Measurements from ENCODE around the gene PRLR.

PRLR gene

DNA sequence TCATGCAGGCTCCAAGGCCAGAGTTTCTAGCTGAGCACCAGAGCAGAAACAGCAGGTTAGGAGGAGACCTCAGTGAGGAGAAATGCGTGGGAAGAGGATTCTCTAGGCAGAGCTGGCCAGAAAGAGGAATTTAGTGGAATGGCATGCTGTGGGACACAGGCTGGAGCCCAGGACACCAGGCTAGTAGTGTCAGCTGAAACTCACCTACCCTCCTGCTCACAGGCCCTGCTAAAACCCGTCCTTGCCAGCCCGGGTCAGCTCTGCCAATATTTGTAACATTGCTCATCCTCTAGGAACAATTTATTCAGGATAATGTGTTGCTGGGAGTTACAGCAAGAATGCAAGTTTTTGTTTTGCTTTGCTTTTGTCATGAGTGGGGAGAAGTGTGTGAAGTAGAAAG is 142.3 kb downstream of the PRLR start:
- no peak for TF ChIP-seq GATA3 (IDR thresholded peaks at IDR 0.05; ENCODE audit: low read depth, low read length)
- no peak for TF ChIP-seq GATA2 (IDR thresholded peaks at IDR 0.05; ENCODE audit: low read depth, low read length)

DNA sequence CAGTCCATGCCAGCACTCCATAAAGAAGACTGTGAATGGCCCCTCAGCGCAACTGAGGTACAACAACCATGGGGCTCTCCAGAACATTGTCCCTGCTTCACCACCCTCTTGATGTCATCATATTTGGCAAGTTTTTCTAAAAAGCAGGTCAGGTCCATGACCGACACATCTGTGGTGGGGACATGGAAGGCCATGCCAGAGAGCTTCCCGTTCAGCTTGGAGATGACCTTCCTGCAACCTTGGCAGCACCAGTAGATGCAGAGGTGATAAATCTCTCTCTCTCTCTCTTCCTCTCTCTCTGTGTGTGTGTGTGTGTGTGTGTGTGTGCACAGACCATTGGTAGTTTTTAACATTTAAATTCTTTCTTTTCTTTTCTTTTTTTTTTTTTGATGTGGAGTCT is 147.1 kb downstream of the PRLR start:
- TF ChIP-seq GATA2 (IDR thresholded peaks at IDR 0.05; ENCODE audit: low read depth, low read length) (no peak), GATA3 (IDR thresholded peaks at IDR 0.05; ENCODE audit: low read depth, low read length) (no peak)

DNA sequence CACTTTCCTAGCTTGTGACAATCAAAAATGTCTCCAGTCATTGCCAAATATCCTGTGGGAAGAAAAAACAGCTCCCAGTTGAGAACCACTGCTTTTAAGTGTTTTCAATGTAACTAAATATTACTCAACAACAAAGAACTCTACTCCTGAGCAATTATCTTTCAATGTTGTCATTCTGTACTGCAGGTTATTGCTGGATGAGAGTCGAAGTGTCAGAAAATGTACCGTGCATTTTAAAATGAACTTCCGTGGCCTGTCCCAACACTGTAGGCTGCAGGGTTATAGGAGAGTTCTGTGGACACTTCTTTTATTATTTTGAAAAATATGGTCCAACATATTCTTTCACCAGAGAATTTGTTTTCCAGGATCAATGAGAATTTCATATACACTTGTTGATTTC is 147.8 kb downstream of the PRLR start:
- TF ChIP-seq GATA3 (IDR thresholded peaks at IDR 0.05; ENCODE audit: low read depth, low read length) = no peak
- no peak for TF ChIP-seq GATA2 (IDR thresholded peaks at IDR 0.05; ENCODE audit: low read depth, low read length)

DNA sequence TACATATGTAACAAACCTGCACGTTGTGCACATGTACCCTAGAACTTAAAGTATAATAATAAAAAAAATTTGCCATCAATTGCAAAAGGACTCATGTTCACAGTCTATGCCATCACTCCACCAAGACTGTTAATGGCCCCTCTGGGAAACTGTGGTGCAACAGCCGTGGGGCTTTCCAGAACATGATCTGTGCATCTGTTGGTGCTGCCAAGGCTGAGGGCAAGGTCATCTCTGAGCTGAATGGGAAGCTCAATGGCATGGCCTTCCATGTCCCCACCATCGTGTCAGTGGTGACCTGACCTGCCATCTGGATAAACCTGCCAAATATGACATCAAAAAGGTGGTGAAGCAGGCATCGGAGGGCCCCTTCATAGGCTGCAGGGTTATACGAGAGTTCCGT is 149.2 kb downstream of the PRLR start:
- TF ChIP-seq GATA2 (IDR thresholded peaks at IDR 0.05; ENCODE audit: low read depth, low read length) (no peak), GATA3 (IDR thresholded peaks at IDR 0.05; ENCODE audit: low read depth, low read length) (no peak)

DNA sequence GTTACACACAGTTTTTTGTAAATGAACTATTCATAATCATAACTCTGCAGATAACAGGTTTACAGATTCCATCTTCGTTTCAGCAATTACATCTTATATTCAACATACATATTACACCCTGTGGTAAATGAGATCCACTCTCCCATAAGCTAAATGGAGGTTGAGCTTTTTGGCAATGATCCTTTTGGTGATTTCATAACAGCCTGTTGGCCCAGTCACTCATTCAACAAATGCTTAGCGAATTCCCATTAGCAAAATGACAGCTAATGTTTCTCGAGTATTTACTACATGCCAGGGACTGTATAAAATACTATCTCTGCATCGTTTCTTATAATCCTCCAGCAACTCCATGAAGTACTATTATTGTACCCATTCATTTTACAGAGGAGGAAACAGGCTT is 157.1 kb downstream of the PRLR start:
- TF ChIP-seq GATA2 (IDR thresholded peaks at IDR 0.05; ENCODE audit: low read depth, low read length) = no peak
- no peak for TF ChIP-seq GATA3 (IDR thresholded peaks at IDR 0.05; ENCODE audit: low read depth, low read length)

DNA sequence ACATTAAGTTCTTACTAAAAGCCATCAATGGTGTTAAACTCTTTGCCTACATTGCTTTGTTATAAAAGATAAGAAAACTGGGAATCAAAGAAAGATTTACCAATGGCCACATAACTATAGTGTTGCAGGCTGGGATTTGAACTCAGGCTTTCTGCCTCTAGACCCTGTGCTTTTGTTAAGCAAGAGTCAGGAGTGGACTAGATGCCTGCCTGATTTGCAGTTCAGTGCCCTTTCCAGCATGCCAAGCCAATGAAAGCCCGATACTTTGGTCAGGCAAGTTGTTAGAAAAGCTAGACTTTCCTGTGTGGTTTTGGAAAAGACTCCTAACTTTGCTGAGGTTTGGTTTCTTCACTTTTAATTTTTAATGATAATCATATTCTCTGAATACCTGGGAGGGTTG is 161.1 kb downstream of the PRLR start:
- TF ChIP-seq GATA2 (IDR thresholded peaks at IDR 0.05; ENCODE audit: low read depth, low read length) (no peak), GATA3 (IDR thresholded peaks at IDR 0.05; ENCODE audit: low read depth, low read length) (no peak)

DNA sequence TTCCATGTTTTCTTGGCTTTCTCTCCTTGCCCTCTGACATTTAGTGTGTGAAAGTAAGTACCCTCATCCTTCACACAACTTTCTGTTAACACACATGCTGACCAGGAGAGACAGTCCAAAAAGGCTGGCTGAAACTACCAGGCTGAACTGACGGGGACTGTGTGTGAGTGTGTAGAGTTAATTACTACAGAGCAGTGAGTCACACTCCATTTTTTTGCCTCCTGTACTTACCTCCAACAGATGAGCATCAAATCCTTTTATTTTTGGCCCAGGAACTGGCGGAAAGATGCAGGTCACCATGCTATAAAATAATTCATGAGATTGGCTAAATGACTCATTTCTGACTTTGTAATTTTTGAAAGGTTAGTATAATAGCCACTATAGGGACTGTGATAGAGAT is 162.3 kb downstream of the PRLR start:
- TF ChIP-seq GATA2 (IDR thresholded peaks at IDR 0.05; ENCODE audit: low read depth, low read length) = no peak
- TF ChIP-seq GATA3 (IDR thresholded peaks at IDR 0.05; ENCODE audit: low read depth, low read length) = no peak

DNA sequence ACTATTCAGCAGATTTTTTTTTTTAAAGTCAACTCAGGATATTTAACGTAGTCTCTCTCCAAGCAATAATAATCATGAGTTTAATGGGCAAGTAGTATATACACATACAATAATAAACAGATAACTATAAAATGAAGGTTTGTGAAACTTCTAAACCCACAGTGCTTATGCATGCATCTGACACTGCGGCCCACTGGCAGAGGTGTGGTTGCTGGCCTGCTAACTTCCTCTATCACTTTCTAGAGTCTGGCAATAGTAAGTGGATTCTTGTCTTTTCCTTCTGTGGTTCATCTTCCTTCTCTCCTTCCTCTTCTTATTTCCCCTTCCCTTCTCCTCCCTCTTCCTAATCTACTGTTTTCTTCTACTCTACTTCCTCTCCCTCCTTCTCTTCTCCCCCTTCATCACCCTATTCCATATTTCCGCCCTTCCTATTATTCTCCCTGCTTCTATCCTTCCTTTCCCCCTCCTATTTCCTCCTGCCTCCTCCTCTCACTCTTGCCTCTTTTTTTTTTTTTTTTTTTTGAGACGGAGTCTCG is 164.0 kb downstream of the PRLR start:
- TF ChIP-seq GATA2 (IDR thresholded peaks at IDR 0.05; ENCODE audit: low read depth, low read length) (no peak), GATA3 (IDR thresholded peaks at IDR 0.05; ENCODE audit: low read depth, low read length) (no peak)

DNA sequence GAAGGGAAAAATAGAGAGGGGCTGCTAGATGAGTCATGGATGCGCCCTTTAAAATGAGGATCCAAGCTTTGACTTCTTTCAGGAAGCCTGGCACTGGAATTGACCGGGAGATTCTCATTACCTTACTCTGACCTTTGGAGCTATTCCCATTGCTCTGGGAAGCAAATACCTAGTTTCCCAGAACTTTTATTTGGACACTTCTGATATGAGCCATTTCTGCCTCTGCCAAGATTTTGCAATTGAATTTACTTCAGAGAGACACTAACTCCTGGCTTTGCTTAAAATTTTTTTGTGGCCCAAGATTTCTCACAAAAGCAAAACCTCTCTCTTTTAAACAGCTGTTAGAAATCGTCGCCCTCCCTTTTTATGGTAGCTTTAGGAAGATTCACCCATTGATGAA is 166.9 kb downstream of the PRLR start:
- no peak for TF ChIP-seq GATA3 (IDR thresholded peaks at IDR 0.05; ENCODE audit: low read depth, low read length)

DNA sequence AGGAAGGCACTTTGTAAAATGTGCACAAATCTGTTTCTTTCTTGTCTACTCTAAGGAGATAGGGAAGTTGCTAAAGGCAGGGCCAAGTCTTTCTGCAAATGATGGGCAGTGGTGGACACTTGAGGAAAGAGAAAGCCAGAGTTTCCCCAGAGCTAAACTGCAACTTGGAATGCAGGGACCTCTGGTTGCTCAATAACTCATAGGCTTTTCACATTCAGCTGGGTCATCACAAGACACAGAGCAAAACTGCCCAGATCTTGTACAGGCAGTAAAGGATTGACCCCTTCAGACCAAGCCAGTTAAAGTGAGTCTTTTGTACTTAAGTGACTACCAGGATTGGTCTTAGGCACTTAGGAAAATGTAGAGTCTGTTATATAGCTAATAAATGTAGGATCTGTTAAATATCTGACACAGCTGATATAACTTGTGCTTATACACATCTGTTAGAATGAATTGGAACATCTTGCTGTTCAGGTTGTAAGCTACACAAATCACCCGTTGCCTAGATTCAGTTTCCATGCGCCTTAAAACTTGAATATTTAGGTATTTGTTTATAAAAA is 169.0 kb downstream of the PRLR start:
- TF ChIP-seq GATA3 (IDR thresholded peaks at IDR 0.05; ENCODE audit: low read depth, low read length) (no peak), GATA2 (IDR thresholded peaks at IDR 0.05; ENCODE audit: low read depth, low read length) (no peak)

DNA sequence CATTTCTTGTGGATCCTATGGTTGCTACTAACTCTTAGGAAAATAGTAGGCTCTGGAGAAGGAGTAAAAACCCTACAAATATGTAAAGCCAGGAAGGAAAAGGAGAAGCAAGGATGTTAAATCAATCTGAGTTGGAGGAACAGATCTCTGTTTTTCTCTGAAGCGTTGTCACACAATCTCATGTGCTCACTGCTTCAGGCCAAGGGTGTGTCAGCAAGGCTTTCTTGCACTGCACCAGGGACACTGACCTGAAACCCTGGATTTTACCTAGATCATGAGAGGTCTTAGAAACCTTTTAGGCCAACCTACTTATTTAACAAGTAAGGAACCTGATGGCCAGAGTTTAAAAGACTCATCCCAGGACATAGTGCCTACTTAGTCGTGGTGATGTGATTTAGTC is 170.1 kb downstream of the PRLR start:
- TF ChIP-seq GATA3 (IDR thresholded peaks at IDR 0.05; ENCODE audit: low read depth, low read length) (no peak), GATA2 (IDR thresholded peaks at IDR 0.05; ENCODE audit: low read depth, low read length) (no peak)

DNA sequence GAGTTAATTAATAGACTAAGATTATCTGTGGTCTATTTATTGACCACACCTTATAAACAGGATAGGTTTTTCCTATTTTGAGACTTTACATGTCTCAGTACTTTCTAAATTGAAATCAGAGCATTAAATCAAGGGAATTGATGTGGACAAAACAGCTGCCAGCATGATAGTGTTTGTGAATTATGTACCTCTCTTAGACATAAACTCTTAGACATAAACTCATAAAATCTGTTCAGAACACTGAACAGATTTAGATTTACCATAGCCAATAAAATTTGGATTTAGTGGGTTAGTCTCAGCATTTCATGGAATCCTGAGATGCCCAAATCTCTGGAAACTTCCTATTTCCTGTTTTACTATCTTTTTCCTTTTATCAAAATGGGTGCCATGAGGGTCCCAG is 171.0 kb downstream of the PRLR start:
- TF ChIP-seq GATA3 (IDR thresholded peaks at IDR 0.05; ENCODE audit: low read depth, low read length) (no peak), GATA2 (IDR thresholded peaks at IDR 0.05; ENCODE audit: low read depth, low read length) (no peak)

DNA sequence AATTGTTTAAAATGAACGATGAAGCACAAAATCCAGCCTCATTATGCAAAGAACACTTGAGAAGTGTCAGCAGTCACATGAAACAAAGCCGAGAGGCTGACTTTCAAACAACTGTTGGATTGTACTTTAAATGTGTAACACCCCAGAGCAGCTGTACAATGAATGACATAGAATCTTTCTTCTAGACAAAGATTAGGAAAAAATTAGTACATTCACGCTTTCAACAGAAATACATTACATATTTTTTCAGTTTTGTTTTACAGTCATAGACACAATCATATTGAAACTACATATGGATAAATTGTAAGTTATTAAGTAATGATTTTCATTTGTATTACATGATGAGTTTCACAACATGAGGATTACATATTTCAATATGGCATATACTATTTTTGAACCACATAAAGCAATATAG is 171.9 kb downstream of the PRLR start:
- TF ChIP-seq GATA3 (IDR thresholded peaks at IDR 0.05; ENCODE audit: low read depth, low read length) (no peak), GATA2 (IDR thresholded peaks at IDR 0.05; ENCODE audit: low read depth, low read length) (no peak)

DNA sequence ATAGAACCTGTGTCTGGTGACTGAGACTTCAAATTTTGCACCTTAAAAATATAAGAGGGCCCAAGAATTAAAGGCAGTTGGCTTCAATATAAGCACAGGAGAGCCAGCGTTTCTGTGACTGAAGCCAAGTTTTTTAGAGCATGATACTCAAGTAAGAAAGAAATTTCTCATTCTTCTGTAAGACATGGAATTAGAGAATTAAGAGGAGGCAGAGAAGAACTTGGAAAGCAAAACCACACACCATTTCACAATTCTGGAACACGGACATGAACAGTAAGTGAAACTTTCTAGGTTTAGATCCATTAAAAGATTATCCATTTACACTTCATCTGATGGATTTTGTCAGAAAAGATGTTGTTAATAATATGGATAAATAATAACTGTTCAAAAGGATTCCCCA is 173.6 kb downstream of the PRLR start:
- TF ChIP-seq GATA3 (IDR thresholded peaks at IDR 0.05; ENCODE audit: low read depth, low read length) = no peak
- TF ChIP-seq GATA2 (IDR thresholded peaks at IDR 0.05; ENCODE audit: low read depth, low read length) = no peak

DNA sequence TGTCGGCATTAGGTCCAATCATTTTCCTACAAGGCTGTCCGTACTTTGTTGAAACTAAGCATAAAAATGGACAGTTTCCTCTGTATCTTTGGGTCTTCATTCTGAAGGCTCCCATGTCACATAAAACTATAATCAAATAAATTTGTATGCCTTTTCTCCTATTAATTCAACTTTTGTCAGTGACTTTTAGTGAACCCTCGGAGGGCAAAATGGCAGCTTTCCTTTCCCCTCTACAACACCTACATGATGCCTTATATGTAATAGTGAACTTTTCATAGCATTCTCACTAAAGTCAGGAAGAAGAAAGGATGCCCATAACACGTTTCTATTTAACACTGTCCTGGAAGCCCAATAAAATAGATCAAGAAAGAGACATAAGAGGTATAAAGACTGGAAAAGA is 177.4 kb downstream of the PRLR start:
- TF ChIP-seq GATA2 (IDR thresholded peaks at IDR 0.05; ENCODE audit: low read depth, low read length) (no peak), GATA3 (IDR thresholded peaks at IDR 0.05; ENCODE audit: low read depth, low read length) (no peak)

DNA sequence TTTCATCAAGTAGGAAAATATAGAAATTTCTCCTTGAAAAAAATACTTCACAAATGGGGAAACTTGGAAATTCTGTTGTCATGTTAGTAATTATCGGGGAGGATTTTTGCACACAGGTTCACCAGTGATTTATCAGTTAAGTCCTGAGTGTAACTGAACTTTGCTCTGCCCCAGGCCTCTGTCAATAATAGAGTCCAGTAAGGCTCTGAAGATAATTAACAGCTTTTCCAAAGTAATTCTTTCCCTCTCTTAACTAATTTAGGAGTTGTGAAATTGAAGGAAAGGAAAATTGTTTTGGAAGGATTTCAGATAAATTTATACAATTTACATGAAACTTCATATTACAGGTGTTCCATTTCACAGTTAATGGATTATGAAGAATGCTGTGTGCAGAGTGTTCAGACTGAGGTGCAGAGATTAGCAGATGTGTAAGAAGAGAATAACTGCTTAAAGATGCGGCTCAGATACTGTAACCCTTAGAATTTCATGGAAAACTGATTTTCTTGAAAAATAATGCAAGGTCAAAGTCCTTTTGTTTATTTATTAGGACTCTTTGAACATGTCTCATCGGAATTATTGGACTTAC is 179.7 kb downstream of the PRLR start:
- no peak for TF ChIP-seq GATA2 (IDR thresholded peaks at IDR 0.05; ENCODE audit: low read depth, low read length)
